Activated T-cell treated with anti-CD3 and anti-CD28 coated beads, Interleukin-2, amount 50 U/mL, for 72 hours (primary cell): ENCODE measurements around the gene KCNH1. TPM values are rescaled to one million over a fixed set of nuclear protein-coding genes. Genes with fewer than 3 reads are reported as not detected.
A peak's percentile ranks its signal among the peaks of the same experiment; 100 is the strongest.
"Not testable (repeated sequence)": the region's sequence is repeated elsewhere in the genome, so short reads cannot be mapped to it uniquely, and the experiment has no call there.

Experiments
- ATAC-seq, 2 donors: fragments of 150-1000 bp; cut with Tn5 transposase; replicated peaks in 1 of 2; 2 replicates each; pipeline ENCODE4 v1.10.0; 2021; ENCODE audit warnings: moderate library complexity in 2 of 2, mild to moderate bottlenecking in 1 of 2
- DNase-seq, 2 donors: peaks; one replicate each; pipeline ENCODE4 v3.0.0; 2021 to 2022; ENCODE audit warnings: mixed read lengths in 1 of 2
- H3K27ac Mint-ChIP-seq: one replicate; pipeline ENCODE4 v1.8.0; 2022; ENCODE audit warnings: mild to moderate bottlenecking, moderate library complexity, mixed read lengths
- H3K27me3 Mint-ChIP-seq: one replicate; pipeline ENCODE4 v1.8.0; 2022; ENCODE audit warnings: low read depth, mixed read lengths
- H3K36me3 Mint-ChIP-seq, 2 donors: one replicate each; pipeline ENCODE4 v1.8.0; 2022; ENCODE audit warnings: mixed read lengths in 2 of 2, mild to moderate bottlenecking in 1 of 2; ENCODE audit not compliant: insufficient read depth in 2 of 2
- H3K4me1 Mint-ChIP-seq: one replicate; pipeline ENCODE4 v1.8.0; 2022; ENCODE audit warnings: low read depth, mixed read lengths
- H3K4me3 Mint-ChIP-seq, 2 donors: one replicate each; pipeline ENCODE4 v1.8.0; 2022; ENCODE audit warnings: mild to moderate bottlenecking in 2 of 2, mixed read lengths in 2 of 2, moderate library complexity in 2 of 2
- H3K9me3 Mint-ChIP-seq, 2 donors: one replicate each; pipeline ENCODE4 v1.8.0; 2022; ENCODE audit warnings: mixed read lengths in 2 of 2
- total RNA-seq, 2 donors: library from RNA; stranded (reverse); gene quantifications; one replicate each; pipeline ENCODE4 v1.2.3, GENCODE V29; 2022

The KCNH1 gene
- total RNA-seq, 2 donors from 2014 or later, result not detected

DNA sequence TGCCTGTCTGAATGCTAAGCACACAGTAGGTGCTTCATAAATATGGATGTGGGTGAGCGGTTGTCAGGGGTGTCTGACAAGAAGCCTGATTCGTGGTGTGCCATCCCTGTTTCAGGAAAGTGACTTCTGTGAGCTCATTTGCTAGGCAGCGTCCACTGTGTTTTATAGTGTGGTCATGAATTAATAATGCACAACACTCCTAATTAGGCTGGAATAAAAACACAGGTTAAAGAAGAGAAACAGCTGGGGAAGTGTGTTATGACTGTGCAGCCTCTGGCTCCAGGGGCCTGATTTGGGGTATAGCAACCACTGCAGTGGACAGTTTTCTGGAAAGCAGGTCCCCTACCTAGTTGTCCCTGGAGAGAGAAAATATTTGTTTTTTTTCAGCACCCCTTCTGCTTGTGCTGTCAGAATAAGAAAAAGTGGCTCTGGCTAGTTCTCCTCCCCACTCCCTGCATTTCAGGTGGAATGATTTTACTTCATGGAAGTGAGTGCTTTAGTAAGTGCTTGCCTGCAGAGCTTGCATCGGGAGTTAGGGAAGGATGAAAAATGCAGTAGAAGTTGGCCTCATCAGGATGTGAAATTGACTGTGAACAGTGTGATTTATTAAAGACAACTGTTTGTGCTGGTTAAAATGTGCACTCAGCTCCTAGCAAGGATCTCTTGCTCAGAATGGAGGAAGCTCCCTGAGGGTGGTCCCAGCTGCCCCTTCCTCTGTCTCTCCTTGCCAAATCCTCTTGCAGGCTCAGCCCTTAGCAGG is 471.5 kb downstream of the KCNH1 start:
- H3K9me3 Mint-ChIP-seq, result peaks cover 2 to 3% of the 10 kb centered on the region in 2 donors
- H3K27ac Mint-ChIP-seq, result no peak overlapping the region
- H3K4me3 Mint-ChIP-seq, result no peak overlapping the region
- no peaks in the 10 kb centered on the region for H3K4me1 Mint-ChIP-seq
- DNase-seq (no peak), ATAC-seq (no peak)
- no peaks in the 10 kb centered on the region for H3K27me3 Mint-ChIP-seq
- no peaks in the 10 kb centered on the region for H3K36me3 Mint-ChIP-seq

GRCh38 chr1:210661520-210661919 is 472.4 kb downstream of the KCNH1 start:
- not testable (repeated sequence) for H3K4me1 Mint-ChIP-seq, DNase-seq, H3K9me3 Mint-ChIP-seq, H3K27me3 Mint-ChIP-seq, ATAC-seq, H3K27ac Mint-ChIP-seq, H3K4me3 Mint-ChIP-seq, H3K36me3 Mint-ChIP-seq

- peaks cover 3% of the 10 kb centered on the region in 2 donors for H3K36me3 Mint-ChIP-seq
- no peak for DNase-seq
- no peaks in the 10 kb centered on the region for H3K4me1 Mint-ChIP-seq
- H3K27me3 Mint-ChIP-seq, result no peaks in the 10 kb centered on the region
- H3K27ac Mint-ChIP-seq, result no peak overlapping the region
- H3K9me3 Mint-ChIP-seq, result peaks cover 6% of the 10 kb centered on the region in 2 donors
- H3K4me3 Mint-ChIP-seq, result no peak overlapping the region
- ATAC-seq, result no peak
These were observed 476.1 kb downstream of the KCNH1 start for GRCh38 chr1:210657806-210658205.

GRCh38 chr1:210655511-210655910 is 478.4 kb downstream of the KCNH1 start:
- Mint-ChIP-seq H3K4me3 (no peak overlapping the region), H3K27me3 (no peaks in the 10 kb centered on the region), H3K9me3 (peaks cover 6% of the 10 kb centered on the region in 2 donors), H3K36me3 (peaks cover 3% of the 10 kb centered on the region in 2 donors), H3K27ac (no peak overlapping the region), H3K4me1 (no peaks in the 10 kb centered on the region)
- ATAC-seq (no peak), DNase-seq (no peak)

- Mint-ChIP-seq H3K4me3 (no peak overlapping the region), H3K9me3 (peaks cover 6% of the 10 kb centered on the region in 2 donors), H3K27ac (no peak overlapping the region), H3K4me1 (no peaks in the 10 kb centered on the region), H3K27me3 (no peaks in the 10 kb centered on the region), H3K36me3 (peaks cover 3% of the 10 kb centered on the region in 2 donors)
- no peak for ATAC-seq
- DNase-seq, result peak in 1 of 2 donors; percentile 10
These were observed 479.6 kb downstream of the KCNH1 start for GRCh38 chr1:210654176-210654981.

- H3K27me3 Mint-ChIP-seq, result no peaks in the 10 kb centered on the region
- H3K36me3 Mint-ChIP-seq, result peaks cover 3% of the 10 kb centered on the region in 2 donors
- no peak overlapping the region for H3K4me3 Mint-ChIP-seq
- no peak overlapping the region for H3K27ac Mint-ChIP-seq
- DNase-seq (no peak), ATAC-seq (no peak)
- peaks cover 6% of the 10 kb centered on the region in 2 donors for H3K9me3 Mint-ChIP-seq
- H3K4me1 Mint-ChIP-seq, result no peaks in the 10 kb centered on the region
These were observed 480.2 kb downstream of the KCNH1 start for GRCh38 chr1:210653771-210654170.

GRCh38 chr1:210652329-210652954 is 481.5 kb downstream of the KCNH1 start:
- Mint-ChIP-seq H3K27ac (no peak overlapping the region), H3K4me3 (no peak overlapping the region), H3K27me3 (no peaks in the 10 kb centered on the region), H3K9me3 (peaks cover 3 to 4% of the 10 kb centered on the region in 2 donors), H3K36me3 (peaks cover 3% of the 10 kb centered on the region in 2 donors), H3K4me1 (no peaks in the 10 kb centered on the region)
- no peak for DNase-seq
- ATAC-seq, result no peak

- Mint-ChIP-seq H3K4me1 (no peaks in the 10 kb centered on the region), H3K36me3 (peaks cover 3% of the 10 kb centered on the region in 2 donors), H3K4me3 (no peak overlapping the region), H3K9me3 (peaks cover 3 to 4% of the 10 kb centered on the region in 2 donors), H3K27me3 (no peaks in the 10 kb centered on the region), H3K27ac (no peak overlapping the region)
- ATAC-seq (no peak), DNase-seq (no peak)
These were observed 483.5 kb downstream of the KCNH1 start for GRCh38 chr1:210650403-210650802.

GRCh38 chr1:210648588-210649269 is 485.2 kb downstream of the KCNH1 start:
- no peaks in the 10 kb centered on the region for H3K4me1 Mint-ChIP-seq
- H3K27ac Mint-ChIP-seq, result no peak overlapping the region
- H3K36me3 Mint-ChIP-seq, result peaks cover under 1% of the 10 kb centered on the region in 2 donors
- peaks cover under 1% of the 10 kb centered on the region in 2 donors for H3K9me3 Mint-ChIP-seq
- no peaks in the 10 kb centered on the region for H3K27me3 Mint-ChIP-seq
- ATAC-seq, result no peak
- DNase-seq, result no peak
- no peak overlapping the region for H3K4me3 Mint-ChIP-seq

- no peaks in the 10 kb centered on the region for H3K4me1 Mint-ChIP-seq
- H3K27ac Mint-ChIP-seq, result no peak overlapping the region
- DNase-seq, result no peak
- H3K36me3 Mint-ChIP-seq, result no peaks in the 10 kb centered on the region
- H3K9me3 Mint-ChIP-seq, result no peaks in the 10 kb centered on the region
- H3K27me3 Mint-ChIP-seq, result no peaks in the 10 kb centered on the region
- ATAC-seq, result no peak
- H3K4me3 Mint-ChIP-seq, result no peak overlapping the region
These were observed 486.3 kb downstream of the KCNH1 start for GRCh38 chr1:210647406-210648333.

GRCh38 chr1:210646258-210646616 is 487.7 kb downstream of the KCNH1 start:
- Mint-ChIP-seq H3K36me3 (no peaks in the 10 kb centered on the region), H3K27ac (no peak overlapping the region), H3K27me3 (no peaks in the 10 kb centered on the region), H3K4me3 (no peak overlapping the region), H3K4me1 (no peaks in the 10 kb centered on the region), H3K9me3 (no peaks in the 10 kb centered on the region)
- no peak for ATAC-seq
- DNase-seq, result no peak

DNA sequence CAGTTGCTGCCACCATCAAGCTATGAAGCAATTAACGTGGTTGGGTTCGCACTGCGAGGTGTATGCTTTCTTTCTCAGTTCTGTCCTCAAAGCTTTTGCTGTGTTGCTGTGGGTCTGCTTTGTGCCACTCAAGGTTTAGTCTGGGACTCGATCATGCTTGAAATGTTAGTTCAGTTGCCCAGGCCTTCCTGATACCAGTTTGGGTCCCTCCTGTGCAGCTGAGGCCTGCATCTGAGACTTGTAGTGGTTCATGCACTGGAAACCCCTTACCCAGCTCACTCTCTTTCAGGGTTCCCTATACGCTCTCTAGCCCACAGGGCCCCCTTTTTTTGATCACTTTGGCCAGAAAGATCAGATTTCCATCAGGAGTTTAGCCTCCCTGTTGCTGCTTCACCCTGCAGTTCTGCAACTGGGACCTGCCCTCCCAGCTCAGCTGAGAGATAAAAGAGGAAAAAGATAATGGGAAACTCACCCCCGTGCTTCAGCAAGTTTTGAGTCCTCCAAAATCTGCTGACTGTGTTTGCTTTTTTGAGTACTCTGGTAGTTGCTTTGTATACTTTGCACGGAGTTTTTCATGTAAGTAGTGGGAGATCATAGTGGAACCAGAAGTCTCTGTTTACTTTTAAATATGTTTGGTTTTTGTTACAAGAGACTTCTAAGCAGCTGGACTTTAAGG is 488.2 kb downstream of the KCNH1 start:
- no peak for DNase-seq
- no peaks in the 10 kb centered on the region for H3K36me3 Mint-ChIP-seq
- no peak for ATAC-seq
- no peaks in the 10 kb centered on the region for H3K4me1 Mint-ChIP-seq
- no peaks in the 10 kb centered on the region for H3K9me3 Mint-ChIP-seq
- H3K27me3 Mint-ChIP-seq, result no peaks in the 10 kb centered on the region
- H3K27ac Mint-ChIP-seq, result no peak overlapping the region
- no peak overlapping the region for H3K4me3 Mint-ChIP-seq
